Activated CD4-positive, alpha-beta T cell treated with anti-CD3 and anti-CD28 coated beads for 36 hours (primary cell): Measurements from ENCODE around the gene ENPP1. TPM values are rescaled to one million over a fixed set of nuclear protein-coding genes. Genes with fewer than 3 reads are reported as not detected.

Experiments
- ATAC-seq: fragments of 200-7000 bp; cut with Tn5 transposase; one replicate; pipeline ENCODE4 v1.10.0; 2021; ENCODE audit warnings: mild to moderate bottlenecking, moderate library complexity
- CTCF ChIA-PET: fragments of 350-600 bp; sonication (Branson Sonifier 250); formaldehyde crosslinking; loops from one replicate; lab custom pipeline; 2021; ENCODE audit warnings: antibody characterized with exemption; lab: Charles Lee
- POLR2A ChIA-PET: fragments of 350-600 bp; sonication (Branson Sonifier 250); formaldehyde crosslinking; loops from one replicate; lab custom pipeline; 2021; ENCODE audit warnings: antibody characterized with exemption, inconsistent platforms; lab: Charles Lee
- DNase-seq: peaks from one replicate; pipeline ENCODE4 v3.0.0-alpha.2; 2020
- H3K27ac Mint-ChIP-seq: one replicate; pipeline ENCODE4 v1.8.0; 2021; ENCODE audit warnings: mixed read lengths
- H3K27me3 Mint-ChIP-seq: one replicate; pipeline ENCODE4 v1.8.0; 2021; ENCODE audit warnings: mixed read lengths
- H3K36me3 Mint-ChIP-seq: one replicate; pipeline ENCODE4 v1.8.0; 2021; ENCODE audit warnings: low read depth, mixed read lengths
- H3K4me1 Mint-ChIP-seq: one replicate; pipeline ENCODE4 v1.8.0; 2021; ENCODE audit warnings: mixed read lengths
- H3K4me3 Mint-ChIP-seq: one replicate; pipeline ENCODE4 v1.8.0; 2021; ENCODE audit warnings: mild to moderate bottlenecking, moderate library complexity, mixed read lengths
- H3K9me3 Mint-ChIP-seq: one replicate; pipeline ENCODE4 v1.8.0; 2021; ENCODE audit warnings: low read depth, mixed read lengths
- intact Hi-C, 2 experiments: fragments of 100-400 bp; cut with DNase I in 1 of 2; cut with micrococcal nuclease in 1 of 2; formaldehyde crosslinking; loops; one replicate each; pipeline versions ENCODE4 v1.14.2 to v1.15.1; 2022 to 2024; cut with DNase I, micrococcal nuclease
- microRNA-seq: library from miRNA; unstranded; fragments of <30 nt; microRNA quantifications from one replicate; pipeline ENCODE4 v1.2.0, GENCODE V29; 2021; ENCODE audit warnings: borderline replicate concordance
- total RNA-seq, 2 experiments: library from RNA; stranded (reverse); gene quantifications; one replicate each; pipeline ENCODE4 v1.2.3, GENCODE V29; 2021

The ENPP1 gene
- total RNA-seq, 2 experiments from 2014 or later: 0.23 to 0.42 TPM

DNA sequence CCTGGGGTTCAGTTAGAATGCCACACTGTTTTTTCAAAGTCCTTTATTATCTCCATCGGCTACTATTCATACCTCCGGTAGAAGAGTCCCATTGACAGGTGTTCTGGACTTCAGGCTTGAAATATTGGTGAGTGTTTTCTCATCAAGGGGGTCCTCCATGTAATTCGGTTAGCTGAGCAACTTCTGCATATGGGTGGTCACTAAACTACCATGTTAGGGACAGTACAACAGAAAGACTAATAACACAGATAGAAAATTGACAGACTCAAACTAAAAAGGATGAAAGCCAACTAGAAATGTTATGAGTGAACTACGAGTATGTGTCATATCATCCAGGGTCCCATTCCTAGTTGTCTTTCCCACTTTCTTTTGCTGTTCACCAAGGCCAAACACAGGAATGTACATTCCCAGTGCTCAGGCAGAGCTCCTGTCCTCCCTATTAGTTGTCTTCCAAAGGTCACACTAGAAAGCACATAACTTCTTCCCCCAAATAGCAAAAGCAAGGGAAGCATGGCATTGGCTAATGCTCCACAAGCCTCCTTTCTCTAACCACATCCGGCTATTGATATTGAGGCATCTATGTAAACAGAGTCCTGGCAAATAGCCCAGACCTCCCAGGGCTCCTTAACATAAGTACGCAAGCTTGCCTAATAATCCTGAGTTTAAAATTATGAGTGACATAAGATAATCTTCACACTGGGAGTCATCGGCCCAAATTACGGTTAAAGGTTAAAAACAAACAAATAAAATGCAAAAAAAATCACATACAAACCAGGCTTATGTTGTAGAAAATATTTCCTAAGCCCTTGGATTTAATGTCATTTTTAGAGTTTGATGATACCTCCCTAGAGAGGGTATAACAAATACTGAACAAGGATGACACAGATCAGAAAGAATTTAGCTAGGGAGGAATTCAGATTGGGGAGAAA lies 130.1 kb downstream of the ENPP1 start:
- no peak overlapping the region for H3K4me3 Mint-ChIP-seq
- peaks cover 6% of the 10 kb centered on the region for H3K27me3 Mint-ChIP-seq
- CTCF ChIA-PET: no interaction called here

More for the DNA sequence above, 130.1 kb downstream of the ENPP1 start:
- intact Hi-C loops: no loop called here
- Mint-ChIP-seq H3K4me1 (no peaks in the 10 kb centered on the region), H3K36me3 (no peaks in the 10 kb centered on the region), H3K27ac (no peak overlapping the region), H3K9me3 (no peaks in the 10 kb centered on the region)
- DNase-seq (no peak), ATAC-seq (no peak)
- POLR2A ChIA-PET: no interaction called here

Small RNAs within 50 kb of the gene (microRNA-seq; reads per million reads assigned to microRNA genes)
- gene MIR548H5: not detected

Other genes with a start within 250 kb of the ENPP1 start
- not detected for gene ARG1, start 234.8 kb upstream of the ENPP1 start, total RNA-seq
- gene MED23, start 179.8 kb upstream of the ENPP1 start, total RNA-seq: 10 to 100 TPM; 23.9 to 26.0 TPM
- gene ENPP3, start 170.7 kb upstream of the ENPP1 start, total RNA-seq: under 1 TPM; 0.57 to 0.58 TPM
- gene OR2A4, start 106.6 kb upstream of the ENPP1 start, total RNA-seq: not detected
- under 1 TPM in 1 of 2 experiments, not detected in 1; 0.21 TPM for gene CTAGE9, start 97.0 kb upstream of the ENPP1 start, total RNA-seq
- not detected for gene CCN2, start 143.4 kb downstream of the ENPP1 start, total RNA-seq